Heart left ventricle (tissue), 16 donors: Measurements from ENCODE around the gene PGGT1B. TPM values are rescaled to one million over a fixed set of nuclear protein-coding genes. Genes with fewer than 3 reads are reported as not detected.
A peak's percentile ranks its signal among the peaks of the same experiment; 100 is the strongest.

Experiments used
- ATAC-seq, 4 donors: fragments of 200-7000 bp; cut with Tn5 transposase; one replicate each; pipeline ENCODE4 v1.9.1; 2020 to 2022; ENCODE audit warnings: moderate library complexity in 4 of 4, mild to moderate bottlenecking in 3 of 4, moderate number of reproducible peaks in 1 of 4
- DNase-seq, 5 donors: peaks; one replicate each; pipeline ENCODE4 v3.0.0-alpha.2; 2020
- H3K27ac ChIP-seq, 12 donors: fragments of 200-600 bp; sonication (generic) in 4 of 12; one replicate each; pipeline versions ENCODE4 v1.5.0 to v1.8.0; 2016 to 2022; ENCODE audit warnings: mild to moderate bottlenecking in 2 of 12
- H3K27me3 ChIP-seq, 9 donors: fragments of 200-600 bp; sonication (generic) in 2 of 9; one replicate each; pipeline versions ENCODE4 v1.5.1 to v1.8.0; 2016 to 2022; ENCODE audit warnings: mild to moderate bottlenecking in 3 of 9
- H3K36me3 ChIP-seq, 9 donors: fragments of 200-600 bp; sonication (generic) in 2 of 9; one replicate each; pipeline versions ENCODE4 v1.5.0 to v1.8.0; 2018 to 2022; ENCODE audit warnings: mild to moderate bottlenecking in 2 of 9
- H3K4me1 ChIP-seq, 12 donors: fragments of 200-600 bp; sonication (generic) in 4 of 12; one replicate each; pipeline versions ENCODE4 v1.5.0 to v1.8.0; 2016 to 2022; ENCODE audit warnings: mild to moderate bottlenecking in 3 of 12
- H3K4me3 ChIP-seq, 12 donors: fragments of 200-600 bp; sonication (generic) in 4 of 12; one replicate each; pipeline versions ENCODE4 v1.5.0 to v1.8.0; 2017 to 2022; ENCODE audit warnings: mild to moderate bottlenecking in 9 of 12, moderate library complexity in 4 of 12
- H3K9me3 ChIP-seq, 12 donors: fragments of 200-600 bp; sonication (generic) in 4 of 12; one replicate each; pipeline versions ENCODE4 v1.5.0 to v1.8.0; 2016 to 2022; ENCODE audit warnings: mild to moderate bottlenecking in 1 of 12
- POLR2A ChIP-seq, 2 donors: fragments of 450-650 bp; IDR thresholded peaks; one replicate each; pipeline ENCODE4 v1.6.1; 2017; ENCODE audit warnings: antibody characterized with exemption in 2 of 2, mild to moderate bottlenecking in 2 of 2, moderate library complexity in 2 of 2
- WGBS, 4 donors: extraction: QIAGEN DNeasy Blood & Tissue Kit in 2 of 4; methylation state at CpG; one replicate each; pipeline versions ENCODE4 v1.1.5 to v1.1.7; 2013 to 2018; 5-methylcytosine and 5-hydroxymethylcytosine counted together
- intact Hi-C, 10 donors: fragments of 100-400 bp; cut with DNase I; formaldehyde crosslinking; loops; one replicate each; pipeline versions ENCODE4 v1.11.1 to v1.14.2; 2022
- polyA plus RNA-seq, 2 donors: library from polyadenylated mRNA; stranded (reverse); fragments of 200-250 nt; gene quantifications; one replicate each; pipeline ENCODE4 v1.2.3, GENCODE V29; 2013
- total RNA-seq, 9 donors: library from RNA; depleted of rRNA in 2 of 9; stranded (reverse); fragments of >200 nt in 2 of 9; fragmentation: NEBNext Ultra II Directional in 3 of 9; extraction: Animal tissue kit (Norgen Biotek cat#: 25700) in 3 of 9; gene quantifications; one replicate each; pipeline versions ENCODE4 v1.1.0 to v1.2.4, GENCODE V29; 2016 to 2023
- TF ChIP-seq, protein P1 (sequence below), 12 donors: fragments of 200-600 bp; sonication (generic) in 4 of 12; IDR thresholded peaks; one replicate each; pipeline versions ENCODE4 v1.5.0 to v1.8.0; 2018 to 2022; ENCODE audit warnings: antibody characterized with exemption in 12 of 12, mild to moderate bottlenecking in 5 of 12
- donor health status: ischemic (EF 13 %, LVEDD 7.1; RV severe dilation, severe dysfunction).
- donor health status: healthy with polysubstance abuse.
- donor health status: DM: no; HTN: yes; CAD: no.
- donor health status: DM: no; HTN: no; CAD: no.
- donor health status: ischemic (EF 25% LVEDD 6.9; RV normal size, moderate dysfunction).
- donor health status: ischemic (EF 25% LVEDD 5.7; RV mildly dilated, moderate dysfunction).
- donor health status: healthy.
- donor health status: DM: yes; HTN: yes; CAD: no.
- donor health status: ischemic (EF 35%, LVEDD 5.7; RV mildly dilated, moderate dysfunction).
- donor health status: nonischemic (EF 11% LVEDD 7.7; RV severe dilation, severe dysfunction).
- donor health status: DM: yes; HTN: yes; CAD: no.
- donor health status: PGD.
- donor health status: ischemic (EF 29% LVEDD 5.4; RV normal size, mild dysfunction).
- donor health status: nonischemic (EF 23%, LVEDD 6.1; RV moderate dilation, normal function).

Gene PGGT1B
- total and polyA plus RNA-seq, 11 donors, result 2.8 to 36.8 (median 23.1) TPM

DNA sequence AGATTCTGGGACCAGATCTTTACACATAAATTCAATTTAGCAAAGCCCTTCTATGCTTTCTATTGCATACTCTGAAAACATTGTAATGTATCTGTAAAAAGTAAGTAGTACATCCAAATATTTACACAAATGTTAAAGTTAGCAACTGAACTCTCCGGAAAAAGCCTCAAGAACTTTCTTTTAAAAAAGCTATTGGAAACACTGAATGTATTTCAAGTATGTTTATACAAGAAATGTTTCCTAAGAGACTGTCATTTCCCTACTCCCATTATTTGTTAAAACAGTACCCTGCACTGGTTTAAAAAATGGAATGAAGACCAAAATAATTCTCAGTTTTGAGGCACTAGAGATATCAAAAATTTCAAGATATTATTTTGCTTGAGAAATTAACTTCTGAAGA, 48.1 kb downstream of the PGGT1B start:
- Histone ChIP-seq H3K27ac (no peak overlapping the region), H3K4me3 (no peak overlapping the region)
- intact Hi-C loops, result no loop called here

DNA sequence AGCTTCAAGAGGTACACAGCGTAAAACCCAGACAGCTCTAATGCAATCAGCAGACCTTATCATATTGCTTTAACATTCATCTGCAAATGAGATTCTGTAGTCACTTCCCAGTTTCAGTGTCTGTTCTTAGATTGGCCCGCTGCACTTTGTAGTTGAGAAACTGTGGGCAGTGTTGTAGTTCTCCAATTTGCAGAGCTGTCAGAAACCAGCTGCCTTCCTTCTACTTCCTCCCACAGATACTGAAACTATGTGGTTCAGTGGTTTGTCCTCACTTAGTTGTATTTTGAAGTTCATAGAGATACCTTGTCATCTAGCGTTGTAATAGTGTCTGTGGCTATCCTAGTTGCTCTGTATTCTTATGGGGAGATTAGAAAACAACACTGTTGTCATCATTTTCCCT, 53.4 kb downstream of the PGGT1B start:
- TF ChIP-seq, protein P1, sequence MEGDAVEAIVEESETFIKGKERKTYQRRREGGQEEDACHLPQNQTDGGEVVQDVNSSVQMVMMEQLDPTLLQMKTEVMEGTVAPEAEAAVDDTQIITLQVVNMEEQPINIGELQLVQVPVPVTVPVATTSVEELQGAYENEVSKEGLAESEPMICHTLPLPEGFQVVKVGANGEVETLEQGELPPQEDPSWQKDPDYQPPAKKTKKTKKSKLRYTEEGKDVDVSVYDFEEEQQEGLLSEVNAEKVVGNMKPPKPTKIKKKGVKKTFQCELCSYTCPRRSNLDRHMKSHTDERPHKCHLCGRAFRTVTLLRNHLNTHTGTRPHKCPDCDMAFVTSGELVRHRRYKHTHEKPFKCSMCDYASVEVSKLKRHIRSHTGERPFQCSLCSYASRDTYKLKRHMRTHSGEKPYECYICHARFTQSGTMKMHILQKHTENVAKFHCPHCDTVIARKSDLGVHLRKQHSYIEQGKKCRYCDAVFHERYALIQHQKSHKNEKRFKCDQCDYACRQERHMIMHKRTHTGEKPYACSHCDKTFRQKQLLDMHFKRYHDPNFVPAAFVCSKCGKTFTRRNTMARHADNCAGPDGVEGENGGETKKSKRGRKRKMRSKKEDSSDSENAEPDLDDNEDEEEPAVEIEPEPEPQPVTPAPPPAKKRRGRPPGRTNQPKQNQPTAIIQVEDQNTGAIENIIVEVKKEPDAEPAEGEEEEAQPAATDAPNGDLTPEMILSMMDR (IDR thresholded peaks at IDR 0.05), result no peak
- no peak for TF ChIP-seq POLR2A (IDR thresholded peaks at IDR 0.05)
- Histone ChIP-seq H3K36me3 (peaks cover 0 to 39% (median 19%) of the 10 kb centered on the region in 9 donors), H3K27ac (no peak overlapping the region), H3K4me3 (no peak overlapping the region), H3K27me3 (no peaks in the 10 kb centered on the region), H3K4me1 (peaks cover 0 to 18% (median 0%) of the 10 kb centered on the region in 12 donors), H3K9me3 (no peaks in the 10 kb centered on the region)
- 80 to 88% (median 83%) methylated on average over 3 of the region's 3 CpGs for WGBS, 4 donors
- intact Hi-C loops, result no loop called here
- DNase-seq, result peak in 2 of 5 donors; percentile 10 to 19
- peak in 3 of 4 donors; percentile 62 to 89 (median 71) for ATAC-seq

More for the DNA sequence above, 48.1 kb downstream of the PGGT1B start:
- 83 to 89% (median 84%) methylated on average over 1 of the region's 1 CpG for WGBS, 4 donors
- no peak for ATAC-seq
- H3K27me3 ChIP-seq, result no peaks in the 10 kb centered on the region
- TF ChIP-seq, protein P1 (IDR thresholded peaks at IDR 0.05), result no peak
- TF ChIP-seq POLR2A (IDR thresholded peaks at IDR 0.05), result no peak
- DNase-seq, result no peak
- H3K36me3 ChIP-seq, result peaks cover 0 to 66% (median 35%) of the 10 kb centered on the region in 9 donors
- peaks cover 0 to 7% (median 0%) of the 10 kb centered on the region in 12 donors for H3K4me1 ChIP-seq
- H3K9me3 ChIP-seq, result peaks cover 0 to 6% (median 0%) of the 10 kb centered on the region in 12 donors

DNA sequence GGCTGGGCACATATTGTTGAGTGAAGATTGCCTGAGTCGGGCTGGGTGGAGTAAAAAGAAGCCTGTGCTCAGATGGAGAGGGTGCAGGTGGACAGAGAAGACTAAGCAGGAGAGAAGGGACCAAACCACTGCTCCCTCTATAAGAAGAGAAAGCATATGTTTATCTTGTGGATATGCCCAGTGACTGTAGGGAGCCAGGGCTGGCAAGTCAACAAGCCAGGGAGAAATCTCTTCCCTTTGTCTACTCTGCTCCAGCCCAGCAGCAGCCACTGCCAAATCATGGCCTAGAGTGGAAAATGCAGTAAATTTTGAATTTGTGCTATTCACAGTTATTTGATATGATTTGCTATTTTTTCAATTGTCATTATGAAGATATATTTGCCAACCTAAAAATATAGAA, 59.7 kb downstream of the PGGT1B start:
- Histone ChIP-seq H3K27ac (no peak overlapping the region), H3K4me3 (no peak overlapping the region), H3K4me1 (no peaks in the 10 kb centered on the region), H3K27me3 (no peaks in the 10 kb centered on the region), H3K36me3 (peaks cover 0 to 4% (median 0%) of the 10 kb centered on the region in 9 donors), H3K9me3 (no peaks in the 10 kb centered on the region)
- ATAC-seq (no peak), DNase-seq (no peak)
- TF ChIP-seq POLR2A (IDR thresholded peaks at IDR 0.05), result no peak
- TF ChIP-seq, protein P1 (IDR thresholded peaks at IDR 0.05), result no peak
- WGBS, 4 donors, result 91 to 94% (median 91%) methylated on average over 1 of the region's 1 CpG
- intact Hi-C loops, result no loop called here

- H3K36me3 ChIP-seq, result no peaks in the 10 kb centered on the region
- TF ChIP-seq, protein P1 (IDR thresholded peaks at IDR 0.05), result no peak
- TF ChIP-seq POLR2A (IDR thresholded peaks at IDR 0.05), result no peak
- no peaks in the 10 kb centered on the region for H3K9me3 ChIP-seq
- 66 to 85% (median 74%) methylated on average over 3 of the region's 3 CpGs for WGBS, 4 donors
- H3K27ac ChIP-seq, result no peak overlapping the region
- no peaks in the 10 kb centered on the region for H3K27me3 ChIP-seq
- H3K4me3 ChIP-seq, result no peak overlapping the region
- intact Hi-C loops, result no loop called here
- ATAC-seq, result no peak
- DNase-seq, result no peak
- no peaks in the 10 kb centered on the region for H3K4me1 ChIP-seq
These were observed 66.5 kb downstream of the PGGT1B start for GRCh38 chr5:115196161-115196560.
